Activated T-cell treated with anti-CD3 and anti-CD28 coated beads, Interleukin-2, amount 50 U/mL, for 48 hours (primary cell): ENCODE data around the gene CD38.

Source experiments
- DNase-seq, 2 experiments: peaks; one replicate each; pipeline ENCODE4 v3.0.0-alpha.2; 2020

The CD38 gene

DNA sequence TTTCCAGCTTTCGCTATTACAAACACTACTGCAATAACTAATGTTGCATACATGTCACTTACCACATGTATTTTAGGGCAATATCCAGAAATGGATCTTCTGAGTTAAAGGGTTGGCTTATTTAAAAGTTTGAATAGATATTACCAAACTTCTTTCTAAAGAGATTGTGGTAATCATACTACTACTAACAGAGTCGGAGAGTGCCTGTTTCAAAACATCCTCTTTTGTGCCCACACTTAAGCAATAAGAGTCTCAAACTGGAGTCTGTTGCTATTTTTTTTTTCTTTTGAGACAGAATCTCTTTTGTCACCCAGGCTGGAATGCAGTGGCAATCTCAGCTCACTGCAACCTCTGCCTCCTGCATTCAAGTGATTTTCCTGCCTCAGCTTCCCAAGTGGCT, 124.6 kb downstream of the CD38 start:
- DNase-seq = no peak
